Activated T-cell treated with anti-CD3 and anti-CD28 coated beads for 1 hour (primary cell): ENCODE data around the gene HNRNPDL.
A peak's percentile ranks its signal among the peaks of the same experiment; 100 is the strongest.
"Not testable (repeated sequence)": the region's sequence is repeated elsewhere in the genome, so short reads cannot be mapped to it uniquely, and the experiment has no call there.

ENCODE experiments used
- DNase-seq: peaks from one replicate; pipeline ENCODE4 v3.0.0-alpha.2; 2020; ENCODE audit warnings: low read depth

The HNRNPDL gene

GRCh38 chr4:82432596-82432995 lies 2.3 kb upstream of the HNRNPDL start:
- DNase-seq: no peak

GRCh38 chr4:82431831-82432230 lies 1.6 kb upstream of the HNRNPDL start:
- DNase-seq: no peak

DNA sequence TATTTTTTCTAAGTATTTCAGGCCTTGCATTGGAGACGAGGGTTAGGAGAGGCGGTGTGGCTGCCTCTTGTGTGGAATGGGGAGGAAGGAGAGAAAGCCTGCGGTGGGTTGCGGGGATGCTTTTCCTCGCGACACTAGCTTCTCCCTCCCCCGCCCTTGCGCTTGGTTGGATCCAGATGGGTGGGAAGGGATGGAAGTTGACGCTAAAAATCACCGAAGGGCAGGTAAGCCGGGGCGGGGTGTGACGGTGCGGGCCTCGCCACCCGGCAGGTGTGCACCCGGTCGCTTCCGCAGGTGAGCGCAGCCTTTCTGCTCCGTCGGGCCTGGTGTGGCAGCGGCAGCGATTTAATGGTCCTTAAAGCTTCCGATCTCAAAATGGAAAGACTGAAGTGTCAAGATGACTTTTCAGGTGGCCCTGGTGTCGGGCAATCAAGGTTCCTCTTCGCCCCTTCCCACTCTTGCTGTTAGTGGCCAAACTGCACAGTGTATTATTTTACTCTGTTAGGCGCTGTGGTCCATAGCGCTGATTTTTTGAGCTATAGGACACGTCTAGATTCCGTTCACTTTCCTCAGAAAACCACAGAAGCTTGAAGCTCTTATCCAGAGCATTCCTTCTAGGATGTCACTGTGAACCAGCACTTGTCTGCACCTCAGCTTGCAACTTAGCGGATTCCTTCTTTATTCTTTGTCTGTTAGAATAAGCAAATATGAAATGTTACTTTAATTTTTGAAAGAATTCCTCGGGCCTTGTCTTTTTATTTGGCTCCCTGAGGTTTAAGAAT lies 893 bp upstream of the HNRNPDL start:
- DNase-seq: peak; percentile 30

DNA sequence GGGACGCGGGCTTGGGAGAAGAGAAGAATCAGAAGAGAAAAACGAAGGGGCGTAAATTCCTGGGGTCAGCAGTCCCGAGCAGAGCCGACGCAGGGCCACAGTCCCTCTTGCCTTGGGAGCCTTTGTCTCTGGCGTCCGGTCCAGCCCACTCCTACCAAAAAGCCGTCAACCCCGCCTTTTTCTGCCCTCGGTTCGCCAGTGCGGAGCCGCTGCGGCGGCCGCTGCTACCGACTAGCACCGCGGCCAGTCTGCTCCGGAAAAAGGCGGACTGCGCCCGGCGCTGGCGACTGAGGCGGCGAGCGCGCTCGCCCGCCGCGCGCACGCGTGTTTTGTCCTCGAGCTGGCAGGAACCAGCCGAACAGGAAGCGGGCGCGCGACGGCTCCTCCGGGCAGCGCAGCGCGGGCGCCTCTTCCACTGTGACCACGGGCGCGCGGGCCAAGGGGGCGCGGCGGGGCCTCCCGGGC lies 502 bp downstream of the HNRNPDL start:
- peak; percentile 63 for DNase-seq

GRCh38 chr4:82428969-82429727 lies 1.1 kb downstream of the HNRNPDL start:
- peak; percentile 87 for DNase-seq

DNA sequence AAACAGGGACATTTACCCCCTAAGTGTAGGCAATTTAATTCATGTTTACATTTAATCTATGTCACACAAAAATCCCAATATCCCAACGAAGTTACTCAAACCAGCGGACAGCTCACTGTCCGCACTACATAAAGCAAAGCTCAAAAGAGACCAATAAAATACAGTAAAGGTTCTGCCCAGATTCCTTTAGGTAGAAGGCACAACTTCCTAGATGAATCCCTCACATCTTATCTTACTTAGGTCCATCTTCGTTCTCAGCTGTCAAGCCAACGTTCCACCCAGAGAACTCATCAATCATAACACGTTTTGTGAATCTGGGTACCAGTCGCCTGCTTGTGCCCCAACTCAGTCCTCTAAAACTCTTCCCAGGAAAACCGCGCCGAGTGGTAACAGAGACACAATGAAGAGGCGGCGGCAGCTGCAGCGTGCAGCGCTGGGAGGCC lies 1.7 kb downstream of the HNRNPDL start:
- no peak for DNase-seq

- DNase-seq: no peak
Observed at GRCh38 chr4:82425478-82425877, 4.8 kb downstream of the HNRNPDL start.

GRCh38 chr4:82423245-82424054 lies 6.8 kb downstream of the HNRNPDL start:
- DNase-seq: no peak

GRCh38 chr4:82422616-82423015 lies 7.6 kb downstream of the HNRNPDL start:
- DNase-seq: no peak

- DNase-seq: no peak
Observed at GRCh38 chr4:82421796-82422560, 8.3 kb downstream of the HNRNPDL start.

DNA sequence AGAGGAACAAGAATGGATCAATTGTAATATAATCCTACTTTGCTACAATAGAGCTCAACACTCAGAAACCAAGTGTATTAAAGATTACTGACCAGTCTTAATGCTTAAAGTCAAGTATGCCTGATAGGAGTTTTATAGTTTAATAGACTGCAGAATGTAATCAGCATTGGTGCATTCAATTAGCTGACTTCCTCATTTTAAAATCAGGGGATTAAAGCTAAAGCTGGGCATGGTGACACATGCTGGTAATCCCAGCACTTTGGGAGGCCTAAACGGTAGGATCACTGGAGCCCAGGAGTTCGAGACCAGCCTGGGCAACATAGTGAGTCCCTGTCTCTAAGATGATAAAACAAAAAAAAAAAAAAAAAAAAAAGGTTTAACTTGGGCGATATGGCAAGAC lies 10.8 kb downstream of the HNRNPDL start:
- no peak for DNase-seq

DNA sequence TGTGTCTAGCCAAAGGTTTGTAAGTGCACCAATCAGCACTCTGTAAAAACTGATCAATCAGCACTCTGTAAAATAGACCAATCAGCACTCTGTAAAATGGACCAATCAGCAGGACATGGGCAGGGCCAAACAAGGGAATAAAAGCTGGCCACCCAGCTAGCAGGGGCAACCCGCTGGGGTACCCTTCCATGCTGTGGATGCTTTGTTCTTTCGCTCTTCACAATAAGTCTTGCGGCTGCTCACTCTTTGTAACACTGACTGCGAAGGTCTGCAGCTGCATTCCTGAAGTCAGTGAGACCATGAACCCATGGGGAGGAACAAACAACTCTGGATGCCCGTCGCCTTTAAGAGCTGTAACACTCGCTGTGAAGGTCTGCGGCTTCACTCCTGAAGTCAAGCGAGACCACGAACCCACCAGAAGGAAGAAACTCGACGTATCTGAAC lies 14.3 kb downstream of the HNRNPDL start:
- DNase-seq: no peak

DNA sequence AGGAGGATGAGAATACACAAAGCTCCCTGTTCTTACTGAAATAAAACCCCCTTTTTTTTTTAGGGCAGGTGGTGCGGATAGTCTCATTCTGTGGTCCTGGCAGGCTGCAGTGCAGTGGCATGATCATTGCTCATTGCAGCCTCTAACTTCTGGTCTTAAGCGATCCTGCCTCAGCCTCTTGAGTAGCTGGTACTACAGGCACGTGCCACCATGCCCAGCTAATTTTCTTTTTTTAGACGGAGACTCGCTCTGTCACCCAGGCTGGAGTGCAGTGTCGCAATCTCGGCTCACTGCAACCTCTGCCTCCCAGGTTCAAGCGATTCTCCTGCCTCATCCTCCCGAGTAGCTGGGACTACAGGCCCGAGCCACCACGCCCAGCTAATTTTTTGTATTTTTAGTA lies 15.2 kb downstream of the HNRNPDL start:
- DNase-seq: not testable (repeated sequence)

GRCh38 chr4:82403725-82404124 lies 26.5 kb downstream of the HNRNPDL start:
- no peak for DNase-seq

GRCh38 chr4:82402196-82402775 lies 28.0 kb downstream of the HNRNPDL start:
- no peak for DNase-seq

- no peak for DNase-seq
Observed at GRCh38 chr4:82401600-82401999, 28.7 kb downstream of the HNRNPDL start.

GRCh38 chr4:82398263-82398662 lies 32.0 kb downstream of the HNRNPDL start:
- DNase-seq: no peak

DNA sequence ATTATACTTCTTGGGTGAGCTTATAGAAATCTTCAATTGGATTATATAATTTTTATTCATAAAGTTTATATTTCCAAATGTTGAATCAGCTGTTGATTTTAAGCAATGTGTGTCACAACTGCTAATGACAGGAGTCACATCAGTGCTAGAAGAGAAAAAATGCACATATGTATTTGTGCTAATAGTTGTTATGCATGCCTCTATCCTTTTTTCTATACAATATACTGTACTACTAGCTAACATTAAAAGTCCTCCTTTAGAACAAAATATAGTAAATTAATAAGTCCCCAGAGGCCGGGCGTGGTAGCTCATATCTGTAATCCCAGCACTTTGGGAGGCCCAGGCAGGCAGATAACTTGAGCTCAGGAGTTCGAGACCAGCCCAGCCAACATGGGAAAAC lies 32.7 kb downstream of the HNRNPDL start:
- DNase-seq: no peak

- no peak for DNase-seq
Observed at GRCh38 chr4:82394896-82395295, 35.4 kb downstream of the HNRNPDL start.

DNA sequence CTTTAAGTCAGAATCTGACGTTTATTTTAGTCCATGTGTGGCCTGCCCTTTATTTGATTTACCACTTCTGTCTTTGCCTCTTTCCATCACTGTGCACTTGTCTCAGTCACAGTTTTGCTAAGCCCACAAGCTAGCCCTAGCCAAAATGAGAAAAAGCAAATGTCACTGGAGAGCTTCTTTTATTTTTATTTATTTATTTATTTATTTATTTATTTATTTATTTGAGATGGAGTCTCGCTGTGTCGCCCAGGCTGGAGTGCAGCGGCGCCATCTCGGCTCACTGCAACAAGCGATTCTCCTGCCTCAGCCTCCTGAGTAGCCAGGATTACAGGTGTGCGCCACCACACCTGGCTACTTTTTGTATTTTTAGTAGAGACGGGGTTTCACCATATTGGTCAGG lies 40.2 kb downstream of the HNRNPDL start:
- DNase-seq: not testable (repeated sequence)

- no peak for DNase-seq
Observed at GRCh38 chr4:82388405-82388804, 41.9 kb downstream of the HNRNPDL start.
